ENCODE measurements around the gene OBSL1.

The OBSL1 gene

GRCh38 chr2:219571311-219572236, at the start of gene OBSL1:
Gene OBSL1, minus strand, starts transcription at chr2:219571539. Its CDS starts 307 bp downstream, at chr2:219571232.
- H3K9me3 ChIP-seq (ENCODE audit: control insufficient read depth, insufficient read depth, low read length): no peaks in the 10 kb centered on the region
- H3K4me3 ChIP-seq (ENCODE audit: low read length): no peak within 1 kb of the TSS
- H4K20me1 ChIP-seq (ENCODE audit: control insufficient read depth, insufficient read depth, low read depth, low read length): no peaks in the 10 kb centered on the region
- no peak within 1 kb of the TSS for H3K4me2 ChIP-seq (ENCODE audit: low read length)
- no peaks in the 10 kb centered on the region for H3K36me3 ChIP-seq (ENCODE audit: control insufficient read depth, low read length)
- no peaks in the 10 kb centered on the region for H3K79me2 ChIP-seq (ENCODE audit: control insufficient read depth, low read length)
- H3K4me1 ChIP-seq (ENCODE audit: control insufficient read depth, low read length): no peaks in the 10 kb centered on the region
- no peak within 1 kb of the TSS for H3K27ac ChIP-seq (ENCODE audit: low read depth, low read length)
- no peak for TF ChIP-seq EZH2phosphoT487 (IDR thresholded peaks at IDR 0.05; ENCODE audit: borderline replicate concordance, low read length)
- TF ChIP-seq, protein P1, sequence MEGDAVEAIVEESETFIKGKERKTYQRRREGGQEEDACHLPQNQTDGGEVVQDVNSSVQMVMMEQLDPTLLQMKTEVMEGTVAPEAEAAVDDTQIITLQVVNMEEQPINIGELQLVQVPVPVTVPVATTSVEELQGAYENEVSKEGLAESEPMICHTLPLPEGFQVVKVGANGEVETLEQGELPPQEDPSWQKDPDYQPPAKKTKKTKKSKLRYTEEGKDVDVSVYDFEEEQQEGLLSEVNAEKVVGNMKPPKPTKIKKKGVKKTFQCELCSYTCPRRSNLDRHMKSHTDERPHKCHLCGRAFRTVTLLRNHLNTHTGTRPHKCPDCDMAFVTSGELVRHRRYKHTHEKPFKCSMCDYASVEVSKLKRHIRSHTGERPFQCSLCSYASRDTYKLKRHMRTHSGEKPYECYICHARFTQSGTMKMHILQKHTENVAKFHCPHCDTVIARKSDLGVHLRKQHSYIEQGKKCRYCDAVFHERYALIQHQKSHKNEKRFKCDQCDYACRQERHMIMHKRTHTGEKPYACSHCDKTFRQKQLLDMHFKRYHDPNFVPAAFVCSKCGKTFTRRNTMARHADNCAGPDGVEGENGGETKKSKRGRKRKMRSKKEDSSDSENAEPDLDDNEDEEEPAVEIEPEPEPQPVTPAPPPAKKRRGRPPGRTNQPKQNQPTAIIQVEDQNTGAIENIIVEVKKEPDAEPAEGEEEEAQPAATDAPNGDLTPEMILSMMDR (IDR thresholded peaks at IDR 0.05; ENCODE audit: low read depth, low read length, poor library complexity, severe bottlenecking): no peak
- no peaks in the 10 kb centered on the region for H3K9me2 ChIP-seq (replicated peaks; ENCODE audit: control insufficient read depth, low read length)
- H3F3A ChIP-seq (ENCODE audit: control insufficient read depth, insufficient read depth): no peaks in the 10 kb centered on the region
- peaks cover 3% of the 10 kb centered on the region; the same call in 1 of the 2 replicates for H3K27me3 ChIP-seq (ENCODE audit: control insufficient read depth, low read length)

GRCh38 chr2:219620546-219620945, 49.2 kb upstream of the OBSL1 start:
- TF ChIP-seq, protein P1 (IDR thresholded peaks at IDR 0.05; ENCODE audit: low read depth, low read length, poor library complexity, severe bottlenecking): no peak
- no peak for TF ChIP-seq EZH2phosphoT487 (IDR thresholded peaks at IDR 0.05; ENCODE audit: borderline replicate concordance, low read length)
- H3K9me2 ChIP-seq (replicated peaks; ENCODE audit: control insufficient read depth, low read length): no peaks in the 10 kb centered on the region
- H3K4me1 ChIP-seq (ENCODE audit: control insufficient read depth, low read length): no peaks in the 10 kb centered on the region
- no peak overlapping the region for H3K4me2 ChIP-seq (ENCODE audit: low read length)
- no peaks in the 10 kb centered on the region for H3F3A ChIP-seq (ENCODE audit: control insufficient read depth, insufficient read depth)
- no peak overlapping the region for H3K27ac ChIP-seq (ENCODE audit: low read depth, low read length)
- H3K9me3 ChIP-seq (ENCODE audit: control insufficient read depth, insufficient read depth, low read length): no peaks in the 10 kb centered on the region
- H3K27me3 ChIP-seq (ENCODE audit: control insufficient read depth, low read length): peaks cover 17% of the 10 kb centered on the region
- no peaks in the 10 kb centered on the region for H4K20me1 ChIP-seq (ENCODE audit: control insufficient read depth, insufficient read depth, low read depth, low read length)
- H3K79me2 ChIP-seq (ENCODE audit: control insufficient read depth, low read length): no peaks in the 10 kb centered on the region
- no peaks in the 10 kb centered on the region for H3K36me3 ChIP-seq (ENCODE audit: control insufficient read depth, low read length)
- H3K4me3 ChIP-seq (ENCODE audit: low read length): no peak overlapping the region

GRCh38 chr2:219619235-219619634, 47.9 kb upstream of the OBSL1 start:
- H3K27me3 ChIP-seq (ENCODE audit: control insufficient read depth, low read length): peaks cover 12% of the 10 kb centered on the region
- no peaks in the 10 kb centered on the region for H3K9me2 ChIP-seq (replicated peaks; ENCODE audit: control insufficient read depth, low read length)
- H3K36me3 ChIP-seq (ENCODE audit: control insufficient read depth, low read length): no peaks in the 10 kb centered on the region
- no peaks in the 10 kb centered on the region for H3K4me1 ChIP-seq (ENCODE audit: control insufficient read depth, low read length)
- no peaks in the 10 kb centered on the region for H3K79me2 ChIP-seq (ENCODE audit: control insufficient read depth, low read length)
- no peaks in the 10 kb centered on the region for H4K20me1 ChIP-seq (ENCODE audit: control insufficient read depth, insufficient read depth, low read depth, low read length)
- H3K4me2 ChIP-seq (ENCODE audit: low read length): no peak overlapping the region
- no peaks in the 10 kb centered on the region for H3K9me3 ChIP-seq (ENCODE audit: control insufficient read depth, insufficient read depth, low read length)
- no peak overlapping the region for H3K27ac ChIP-seq (ENCODE audit: low read depth, low read length)
- TF ChIP-seq, protein P1 (IDR thresholded peaks at IDR 0.05; ENCODE audit: low read depth, low read length, poor library complexity, severe bottlenecking): no peak
- TF ChIP-seq EZH2phosphoT487 (IDR thresholded peaks at IDR 0.05; ENCODE audit: borderline replicate concordance, low read length): no peak
- H3F3A ChIP-seq (ENCODE audit: control insufficient read depth, insufficient read depth): no peaks in the 10 kb centered on the region
- H3K4me3 ChIP-seq (ENCODE audit: low read length): no peak overlapping the region
